ENCODE data around the gene RDH11. TPM values are rescaled to one million over a fixed set of nuclear protein-coding genes. Genes with fewer than 3 reads are reported as not detected.
A peak's percentile ranks its signal among the peaks of the same experiment; 100 is the strongest.

The RDH11 gene
- polyA plus RNA-seq, 3 donors, result 64.9 to 70.7 (median 65.4) TPM

GRCh38 chr14:67675219-67675582, 20.4 kb downstream of the RDH11 start:
- H3K4me2 ChIP-seq (replicated peaks; ENCODE audit: extremely low read depth, low read length, poor library complexity, severe bottlenecking), result peak overlapping the region; percentile 94
- DNase-seq, result no peak
- H3K27me3 ChIP-seq (ENCODE audit: control insufficient read depth in 2 of 2, insufficient read depth in 2 of 2, low read length in 2 of 2), result no peaks in the 10 kb centered on the region
- H3K27ac Mint-ChIP-seq, result peak overlapping the region; percentile 89 to 96 (median 94)
- H3K27me3 Mint-ChIP-seq (ENCODE audit: low read depth in 3 of 3), result peaks cover 0 to 2% (median 0%) of the 10 kb centered on the region in 3 donors
- peaks cover 27% of the 10 kb centered on the region for H3K4me1 Mint-ChIP-seq
- H3K9me3 Mint-ChIP-seq, result no peaks in the 10 kb centered on the region
- H3K9me3 ChIP-seq (replicated peaks in 1 of 2; ENCODE audit: control insufficient read depth in 1 of 2, insufficient read depth in 1 of 2, low read length in 2 of 2), result no peaks in the 10 kb centered on the region
- H3K36me3 ChIP-seq (replicated peaks in 1 of 2; ENCODE audit: control insufficient read depth in 1 of 2, insufficient read depth in 2 of 2, low read length in 2 of 2), result peaks cover 4 to 18% of the 10 kb centered on the region in 2 donors
- H3K4me3 ChIP-seq (replicated peaks in 1 of 3; ENCODE audit: low read depth in 2 of 3, low read length in 3 of 3), result peak overlapping the region; percentile 76 to 95 (median 89)
- H3K27ac ChIP-seq (ENCODE audit: low read depth in 1 of 2, low read length in 2 of 2), result peak overlapping the region; percentile 83 to 97
- H2AFZ ChIP-seq (ENCODE audit: insufficient read depth, low read depth, low read length, poor library complexity, severe bottlenecking), result peak overlapping the region; percentile 90
- H3K4me3 Mint-ChIP-seq, result peak overlapping the region; percentile 91 to 96
- intact Hi-C loops (cut with micrococcal nuclease), result loop anchor here in 1 of 2 donors (10.0 kb wide), 1 partner anchor 60 kb away; the partner anchor contains the start of gene ARG2
- peaks cover 41% of the 10 kb centered on the region for H3K79me2 ChIP-seq (ENCODE audit: insufficient read depth, low read length)
- no peak for TF ChIP-seq CTCF (IDR thresholded peaks at IDR 0.05)
- peaks cover 38% of the 10 kb centered on the region for H4K20me1 ChIP-seq (ENCODE audit: insufficient read depth, low read length)
- 32% methylated on average over 13 of the region's 16 CpGs for WGBS (ENCODE audit: insufficient coverage)
- peak overlapping the region; percentile 95 for H3K9ac ChIP-seq (ENCODE audit: insufficient read depth, low read length, poor library complexity, severe bottlenecking)
- peaks cover 24 to 36% of the 10 kb centered on the region in 2 donors for H3K4me1 ChIP-seq (ENCODE audit: control insufficient read depth in 1 of 2, insufficient read depth in 2 of 2, low read length in 2 of 2)
- H3K36me3 Mint-ChIP-seq, result peaks cover 29 to 39% of the 10 kb centered on the region in 2 donors

GRCh38 chr14:67674480-67675218, 20.9 kb downstream of the RDH11 start, which contains the start of gene VTI1B:
VTI1B (minus strand) TSS chr14:67674632; CDS start chr14:67674489, 143 bp downstream.
- H3K4me1 Mint-ChIP-seq, result peaks cover 28% of the 10 kb centered on the region
- no peak for TF ChIP-seq CTCF (IDR thresholded peaks at IDR 0.05)
- peak; percentile 59 to 69 (median 69) for DNase-seq
- peak within 1 kb of the TSS; percentile 89 to 96 (median 94) for H3K27ac Mint-ChIP-seq
- H3K9me3 Mint-ChIP-seq, result no peaks in the 10 kb centered on the region
- H3K36me3 ChIP-seq (replicated peaks in 1 of 2; ENCODE audit: control insufficient read depth in 1 of 2, insufficient read depth in 2 of 2, low read length in 2 of 2), result peaks cover 4 to 21% of the 10 kb centered on the region in 2 donors
- peaks cover 0 to 2% (median 0%) of the 10 kb centered on the region in 3 donors for H3K27me3 Mint-ChIP-seq (ENCODE audit: low read depth in 3 of 3)
- H4K20me1 ChIP-seq (ENCODE audit: insufficient read depth, low read length), result peaks cover 44% of the 10 kb centered on the region
- H3K36me3 Mint-ChIP-seq, result peaks cover 29 to 42% of the 10 kb centered on the region in 2 donors
- H2AFZ ChIP-seq (ENCODE audit: insufficient read depth, low read depth, low read length, poor library complexity, severe bottlenecking), result peak within 1 kb of the TSS; percentile 90
- H3K4me1 ChIP-seq (ENCODE audit: control insufficient read depth in 1 of 2, insufficient read depth in 2 of 2, low read length in 2 of 2), result peaks cover 22 to 31% of the 10 kb centered on the region in 2 donors
- peak within 1 kb of the TSS; percentile 83 to 97 for H3K27ac ChIP-seq (ENCODE audit: low read depth in 1 of 2, low read length in 2 of 2)
- no peaks in the 10 kb centered on the region for H3K9me3 ChIP-seq (replicated peaks in 1 of 2; ENCODE audit: control insufficient read depth in 1 of 2, insufficient read depth in 1 of 2, low read length in 2 of 2)
- peaks cover 47% of the 10 kb centered on the region for H3K79me2 ChIP-seq (ENCODE audit: insufficient read depth, low read length)
- peak within 1 kb of the TSS; percentile 94 for H3K4me2 ChIP-seq (replicated peaks; ENCODE audit: extremely low read depth, low read length, poor library complexity, severe bottlenecking)
- under 1% methylated on average over 87 of the region's 87 CpGs for WGBS (ENCODE audit: insufficient coverage)
- H3K9ac ChIP-seq (ENCODE audit: insufficient read depth, low read length, poor library complexity, severe bottlenecking), result peak within 1 kb of the TSS; percentile 95
- peak within 1 kb of the TSS; percentile 76 to 95 (median 89) for H3K4me3 ChIP-seq (replicated peaks in 1 of 3; ENCODE audit: low read depth in 2 of 3, low read length in 3 of 3)
- peak within 1 kb of the TSS; percentile 91 to 96 for H3K4me3 Mint-ChIP-seq
- intact Hi-C loops (cut with micrococcal nuclease), result loop anchor here (5.0 to 10.0 kb wide), 3 partner anchors 33 to 72 kb away; partner anchors contain the start of genes ARG2 (in 1 of the 2) and PIGH (in 1 of the 2)
- H3K27me3 ChIP-seq (ENCODE audit: control insufficient read depth in 2 of 2, insufficient read depth in 2 of 2, low read length in 2 of 2), result no peaks in the 10 kb centered on the region
